NCI-H2196 treated with DMSO at 0.1 percent for 48 hours (cell line): Measurements from ENCODE around the gene TPRN.

Source experiments
- DNase-seq: peaks from one replicate; lab custom pipeline; 2025; ENCODE audit not compliant: unreplicated experiment; lab: John Stamatoyannopoulos, UW

The TPRN gene

DNA sequence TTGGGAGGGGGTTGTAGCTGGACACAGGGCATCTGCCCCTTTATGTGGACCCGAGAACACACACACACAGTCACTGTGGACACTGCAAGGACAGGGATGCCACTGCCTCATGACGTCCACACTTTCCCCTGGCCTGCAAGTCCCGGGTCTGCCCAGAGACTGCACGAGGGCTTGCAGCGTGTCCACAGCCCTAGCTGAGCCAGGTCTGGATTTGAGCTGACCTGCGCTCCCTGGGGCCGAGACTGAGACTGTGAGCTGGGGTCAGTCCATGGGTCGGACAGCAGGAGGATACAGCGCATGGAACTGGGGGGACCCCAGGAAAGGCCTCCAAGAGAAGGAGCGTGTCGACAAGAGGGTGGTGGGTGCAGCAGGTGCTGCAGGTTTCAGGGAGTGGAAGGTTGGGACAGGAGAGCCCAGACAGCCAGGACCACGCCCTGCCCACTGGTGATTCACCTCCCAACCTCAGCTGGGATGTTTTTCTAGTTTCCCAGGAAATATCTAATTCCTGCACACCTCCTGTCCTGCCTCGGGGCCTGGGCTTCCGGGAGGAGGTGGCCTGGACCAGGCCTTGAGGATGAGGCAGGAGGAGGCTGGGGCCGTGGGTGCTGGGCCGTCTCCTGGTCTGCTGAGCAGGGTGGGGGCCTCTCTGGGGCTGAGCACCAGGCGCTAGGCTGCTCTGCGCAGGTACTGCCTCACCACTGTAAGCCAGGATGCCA, 26.0 kb upstream of the TPRN start:
- no peak for DNase-seq

DNA sequence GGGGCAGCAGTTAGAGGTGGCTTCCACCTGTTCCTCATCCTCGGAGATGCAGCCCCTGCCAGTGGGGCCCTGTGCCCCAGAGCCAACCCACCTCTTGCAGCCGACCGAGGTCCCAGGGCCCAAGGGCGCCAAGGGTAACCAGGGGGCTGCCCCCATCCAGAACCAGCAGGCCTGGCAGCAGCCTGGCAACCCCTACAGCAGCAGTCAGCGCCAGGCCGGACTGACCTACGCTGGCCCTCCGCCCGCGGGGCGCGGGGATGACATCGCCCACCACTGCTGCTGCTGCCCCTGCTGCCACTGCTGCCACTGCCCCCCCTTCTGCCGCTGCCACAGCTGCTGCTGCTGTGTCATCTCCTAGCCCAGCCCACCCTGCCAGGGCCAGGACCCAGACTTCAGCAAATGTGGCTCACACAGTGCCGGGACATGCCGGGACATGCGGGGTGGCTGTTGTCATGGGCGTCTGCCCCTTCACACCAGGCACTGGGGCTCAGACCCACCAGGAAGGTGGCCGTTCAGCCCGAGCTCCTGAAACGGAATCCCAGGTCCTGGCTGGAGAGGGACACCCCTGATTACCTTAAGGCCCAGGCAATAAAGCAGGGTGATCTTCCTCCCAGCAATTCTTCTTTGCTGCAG, 25.3 kb upstream of the TPRN start:
- no peak for DNase-seq

DNA sequence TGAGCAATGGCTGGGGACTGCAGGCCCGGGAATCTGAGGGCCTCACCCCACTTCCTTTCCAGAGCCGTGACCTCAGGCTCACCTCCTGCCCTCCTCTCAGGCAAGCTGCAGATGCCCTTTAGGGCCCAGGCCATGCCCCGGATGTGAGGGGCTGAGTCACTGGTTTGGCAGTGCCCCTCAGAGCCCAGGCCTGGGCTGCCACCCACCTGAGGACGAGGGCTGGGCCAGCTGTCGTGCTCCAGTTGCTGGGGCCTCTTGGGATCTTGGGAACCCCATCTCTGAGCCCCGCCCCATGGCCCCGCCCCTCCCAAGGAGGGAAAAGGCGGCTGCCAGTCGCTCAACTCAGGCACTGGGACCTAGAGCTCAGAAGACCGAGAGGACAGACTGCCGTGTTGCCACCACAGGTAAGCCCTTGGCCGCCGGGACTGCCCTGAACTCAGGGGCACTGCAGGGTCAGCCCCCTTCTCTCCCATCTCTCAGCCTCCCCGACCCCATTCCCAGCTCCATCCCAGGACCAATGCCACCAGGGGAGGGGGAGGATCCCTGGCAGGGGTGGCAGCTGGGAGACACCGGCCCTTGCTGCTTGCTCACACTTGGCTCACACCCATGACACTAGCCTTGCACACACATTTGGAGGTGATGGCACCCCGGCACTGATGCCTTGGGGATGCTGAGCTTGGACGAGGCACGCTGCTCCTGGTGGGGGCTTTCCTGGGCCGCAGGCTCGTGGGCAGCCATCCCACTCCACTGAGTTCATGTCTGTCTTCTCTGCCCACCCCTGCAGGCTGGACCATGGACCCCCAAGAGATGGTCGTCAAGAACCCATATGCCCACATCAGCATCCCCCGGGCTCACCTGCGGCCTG, 24.5 kb upstream of the TPRN start, which contains the start of gene CYSRT1:
CYSRT1 (plus strand) TSS at position 345 of the 865 bp plus-strand sequence; CDS start at position 793, 448 bp downstream.
- DNase-seq: no peak

DNA sequence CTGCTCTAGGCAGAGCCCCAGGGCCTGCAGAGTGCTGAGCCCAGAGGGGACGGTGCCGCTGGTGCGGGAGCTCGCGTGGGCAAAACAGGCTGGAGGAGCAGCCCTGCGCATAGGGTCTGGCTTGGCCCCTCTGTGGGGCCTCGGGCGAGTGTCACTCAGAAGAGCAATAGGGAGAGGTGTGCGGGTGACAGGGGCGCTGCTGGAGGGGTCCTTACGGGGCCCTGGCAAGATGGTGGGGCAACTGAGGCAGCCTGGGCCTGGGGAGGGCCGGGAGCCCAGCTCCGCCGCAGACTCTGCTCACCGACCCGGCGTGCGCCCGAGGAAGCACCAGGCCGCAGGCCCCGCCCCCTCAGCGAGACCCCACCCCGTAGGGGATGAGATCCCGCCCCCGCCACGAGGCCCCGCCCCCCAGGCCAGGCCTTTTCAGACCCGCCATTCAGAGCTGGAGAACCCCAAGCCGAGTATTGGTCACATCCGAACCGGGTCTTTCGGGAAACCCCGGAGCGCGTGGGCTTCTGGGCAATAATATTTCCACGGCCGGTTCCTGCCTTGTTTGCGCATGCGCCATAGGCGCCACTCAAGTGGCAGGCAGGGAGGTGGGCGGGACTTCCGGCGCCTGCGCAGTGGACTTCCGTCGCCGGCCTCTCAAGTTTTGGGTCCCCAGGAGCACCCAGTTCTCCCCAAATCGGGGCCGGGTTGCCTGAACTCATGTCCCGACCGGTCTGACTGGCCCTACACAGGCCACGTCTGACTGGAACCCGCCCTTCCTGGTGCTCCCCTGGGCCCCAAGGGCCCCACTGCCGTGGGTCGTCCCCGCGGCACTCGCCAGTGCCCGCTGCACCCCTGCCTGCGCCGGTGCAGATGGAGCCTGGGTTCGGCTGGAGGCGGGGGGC, 22.8 kb upstream of the TPRN start:
- peak; percentile 94 for DNase-seq

DNA sequence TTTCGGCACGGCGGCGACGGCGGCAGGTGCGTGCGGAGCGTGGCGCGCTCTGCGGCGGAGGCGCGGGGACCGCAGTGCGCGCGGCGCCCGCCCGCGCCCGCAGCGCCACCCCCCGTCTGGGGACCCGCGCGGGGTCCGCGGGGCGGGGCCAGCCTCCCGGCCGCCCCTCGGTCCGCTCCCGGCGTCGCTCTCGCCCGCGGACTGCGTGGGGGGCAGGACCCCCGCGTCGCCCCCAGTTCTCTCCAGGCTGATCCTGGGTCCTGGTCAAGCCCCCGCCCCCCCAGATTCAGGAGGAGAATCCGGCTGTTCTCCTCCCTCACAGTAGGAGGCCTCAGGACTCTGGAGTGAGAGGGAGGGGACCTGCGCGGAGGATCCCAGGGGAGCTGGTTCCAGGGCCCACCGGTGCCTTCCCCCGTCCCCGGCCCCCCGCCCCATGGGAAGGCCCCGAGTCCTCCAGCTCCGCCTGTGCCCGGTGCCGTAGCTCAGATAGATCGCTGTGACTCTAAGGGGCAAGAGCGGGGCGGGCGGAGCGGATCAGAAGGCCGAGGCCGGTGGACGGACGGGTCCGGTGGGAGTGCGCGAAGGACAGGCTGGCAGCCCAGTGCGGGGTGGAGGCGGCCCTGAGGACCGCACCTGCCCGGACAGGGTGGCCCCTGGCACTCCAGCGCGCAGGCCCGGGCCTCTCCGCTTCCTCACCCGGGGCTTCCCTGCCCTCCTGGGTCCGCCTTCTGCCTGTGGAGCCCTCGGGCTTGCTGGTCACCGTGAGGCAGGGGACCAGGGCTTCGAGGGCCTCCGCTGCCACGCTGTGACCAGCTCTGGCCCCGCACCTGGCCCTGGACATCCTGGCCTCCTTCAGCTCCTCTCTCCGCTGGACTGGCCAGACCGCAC, 21.9 kb upstream of the TPRN start, which contains the start of gene RNF208:
RNF208 (minus strand) TSS at position 51 of the 888 bp plus-strand sequence. CDS start 1,028 bp downstream, outside the sequence.
- no peak for DNase-seq

DNA sequence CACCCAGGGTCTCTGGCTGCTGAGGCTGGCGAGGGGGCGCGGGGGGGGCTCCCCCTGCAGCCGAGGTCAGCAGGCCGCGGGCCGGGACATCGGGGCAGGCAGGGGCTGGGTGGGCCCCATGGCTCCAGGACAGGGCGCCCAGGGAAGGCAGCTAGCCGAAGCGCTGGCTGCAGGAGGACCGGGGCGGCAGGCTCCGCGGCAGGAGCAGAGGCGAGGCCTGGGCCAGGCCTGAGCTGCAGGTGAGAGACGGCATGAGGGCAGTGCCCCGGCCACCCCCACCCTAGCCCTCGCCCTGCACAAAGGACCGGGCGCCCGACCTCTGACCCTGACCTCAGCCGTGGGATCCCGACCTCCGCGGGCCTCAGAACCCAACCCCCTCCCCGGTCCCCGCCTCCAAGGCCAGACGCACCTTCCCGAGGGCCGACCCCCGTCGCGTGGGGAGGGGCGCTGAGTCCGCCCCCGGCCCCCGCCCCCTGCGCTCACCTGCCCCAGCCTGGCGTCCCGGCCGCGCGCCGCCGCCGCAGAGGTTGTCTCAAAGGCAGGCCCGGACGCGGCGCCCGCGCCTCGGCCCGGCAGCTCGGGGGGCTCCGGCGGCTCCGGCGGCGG, 21.1 kb upstream of the TPRN start:
- no peak for DNase-seq

DNA sequence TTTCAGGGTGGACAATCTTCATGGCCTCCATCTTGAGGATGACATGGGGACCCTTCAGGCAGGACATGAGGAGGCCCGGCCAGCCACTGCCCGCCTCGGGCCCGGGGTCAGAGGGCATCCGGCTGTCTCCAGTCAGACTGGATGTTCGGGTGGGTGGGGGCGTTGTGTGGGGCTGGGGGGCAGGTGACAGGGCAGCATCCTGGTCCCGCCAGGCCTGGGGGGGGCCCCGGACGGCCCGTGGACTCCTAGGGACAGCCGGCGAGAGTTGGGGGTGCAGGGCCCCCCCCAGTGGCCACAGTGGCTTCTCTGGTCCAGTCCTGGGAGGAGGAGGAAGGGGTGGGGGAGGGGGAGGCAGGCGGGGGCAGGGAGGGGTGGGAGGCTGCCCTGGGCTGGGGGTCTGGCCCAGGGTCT, 20.6 kb upstream of the TPRN start:
- no peak for DNase-seq

DNA sequence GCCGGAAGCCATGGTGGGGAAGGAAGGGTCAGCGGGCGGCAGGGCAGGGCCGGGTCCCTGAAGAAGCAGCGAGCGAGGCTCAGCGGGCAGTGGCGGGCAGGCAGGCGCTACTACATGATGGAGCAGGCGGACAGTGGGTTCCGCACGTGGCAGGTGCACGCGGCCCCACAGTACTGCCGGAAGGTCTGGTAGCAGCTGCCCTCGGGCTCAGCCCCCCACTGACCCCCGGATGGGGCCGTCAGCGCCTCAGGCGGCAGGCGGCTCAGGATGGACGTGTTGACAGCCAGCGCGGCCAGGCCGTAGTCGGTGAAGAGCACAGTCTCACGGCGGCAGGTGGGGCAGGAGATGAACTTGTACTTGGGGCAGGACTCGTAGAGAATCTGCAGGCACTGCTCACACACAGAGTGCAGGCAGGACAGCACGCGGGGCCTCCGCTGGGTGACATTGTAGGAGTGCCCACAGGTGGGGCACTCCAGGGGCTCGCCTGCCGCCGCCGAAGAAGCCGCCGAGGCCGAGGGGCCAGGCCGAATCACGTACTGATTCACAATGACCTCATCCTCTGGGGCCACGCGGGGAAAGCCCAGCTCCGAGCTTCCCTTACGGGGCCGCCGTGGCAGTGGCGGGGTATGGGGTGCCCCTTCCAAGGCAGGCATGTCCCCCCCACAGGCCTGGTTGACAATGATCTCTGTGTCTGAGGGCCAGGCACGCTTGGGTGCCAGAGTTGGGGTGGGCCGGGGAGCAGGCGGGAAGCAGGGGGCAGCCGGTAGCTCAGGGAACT, 20.0 kb upstream of the TPRN start:
- DNase-seq: no peak

DNA sequence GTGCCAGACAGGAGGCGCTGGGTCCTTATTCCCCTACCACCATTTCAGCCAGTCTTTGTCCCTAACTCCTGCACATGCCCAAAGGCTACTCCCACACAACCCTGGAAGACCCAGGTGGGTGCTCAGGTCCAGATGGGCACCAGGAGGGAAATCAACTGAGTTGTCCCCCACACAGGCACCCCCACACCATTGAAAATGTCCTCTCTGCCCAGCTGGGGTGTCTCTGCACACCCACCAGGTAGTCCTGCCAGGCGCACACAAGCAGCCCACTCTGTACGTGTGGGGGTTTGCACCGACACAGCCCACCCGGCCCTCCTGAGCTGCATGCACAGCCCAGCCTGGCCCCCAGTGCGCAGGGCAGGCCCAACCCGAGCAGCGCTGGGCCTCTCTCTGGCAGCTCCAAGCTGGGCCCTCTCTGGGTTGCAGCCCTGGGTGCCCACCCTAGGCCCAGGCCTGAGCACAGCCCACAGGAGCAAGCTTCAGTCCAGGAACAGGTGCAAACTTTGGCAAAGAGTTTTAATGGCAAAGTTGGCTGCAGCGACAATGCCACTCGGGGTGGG, 19.3 kb upstream of the TPRN start:
- DNase-seq: no peak

DNA sequence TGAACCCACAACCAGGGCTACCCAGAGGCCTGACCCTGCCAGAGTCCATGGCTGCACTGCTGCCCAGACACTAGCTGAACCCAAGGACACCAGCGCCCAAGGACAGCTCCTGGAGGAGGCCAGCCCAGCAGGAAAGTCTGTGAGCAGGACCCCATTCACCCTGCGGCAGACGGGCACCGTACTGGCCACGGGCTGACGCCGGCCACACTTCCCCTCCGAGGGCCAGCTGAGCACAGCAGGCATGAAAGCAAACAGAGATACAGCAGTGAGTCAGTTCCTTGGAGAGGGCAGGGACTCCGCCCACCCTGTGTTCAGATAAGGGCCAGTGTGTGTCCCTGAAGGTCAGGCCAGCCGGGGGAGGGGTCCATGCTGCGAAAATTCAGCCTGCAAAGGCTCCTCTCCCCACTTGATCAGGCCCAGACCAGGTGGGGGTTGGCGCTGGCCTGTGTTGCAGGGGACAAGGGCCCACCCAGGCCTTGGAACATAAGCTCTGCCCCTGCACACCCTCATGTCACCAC, 18.3 kb upstream of the TPRN start:
- DNase-seq: peak; percentile 55

DNA sequence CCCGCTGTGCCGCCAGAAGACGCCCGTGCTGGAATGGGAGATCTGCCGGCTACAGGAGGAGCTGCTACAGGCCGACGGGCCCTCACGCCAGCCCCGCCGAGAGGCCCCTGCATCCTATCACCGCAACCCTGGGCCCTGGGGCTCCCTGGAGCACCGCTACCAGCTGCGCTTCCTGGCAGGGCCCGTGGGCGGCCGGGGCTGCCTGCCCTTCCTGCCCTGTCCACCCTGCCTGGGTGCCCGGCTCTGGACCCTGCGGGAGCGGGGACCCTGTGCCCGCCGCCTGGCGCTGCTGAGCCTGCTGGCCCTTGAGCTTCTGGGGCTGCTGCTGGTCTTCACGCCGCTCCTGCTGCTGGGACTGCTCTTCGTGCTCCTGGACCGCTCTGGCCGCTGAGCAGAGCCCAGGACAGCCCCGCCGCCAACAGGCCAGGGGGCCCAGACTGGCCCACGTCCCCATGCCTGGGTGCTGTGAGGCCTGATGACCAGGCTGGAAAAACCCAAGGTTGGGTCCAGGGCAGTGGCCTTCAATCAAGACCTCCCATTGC, 17.7 kb upstream of the TPRN start:
- DNase-seq: no peak

DNA sequence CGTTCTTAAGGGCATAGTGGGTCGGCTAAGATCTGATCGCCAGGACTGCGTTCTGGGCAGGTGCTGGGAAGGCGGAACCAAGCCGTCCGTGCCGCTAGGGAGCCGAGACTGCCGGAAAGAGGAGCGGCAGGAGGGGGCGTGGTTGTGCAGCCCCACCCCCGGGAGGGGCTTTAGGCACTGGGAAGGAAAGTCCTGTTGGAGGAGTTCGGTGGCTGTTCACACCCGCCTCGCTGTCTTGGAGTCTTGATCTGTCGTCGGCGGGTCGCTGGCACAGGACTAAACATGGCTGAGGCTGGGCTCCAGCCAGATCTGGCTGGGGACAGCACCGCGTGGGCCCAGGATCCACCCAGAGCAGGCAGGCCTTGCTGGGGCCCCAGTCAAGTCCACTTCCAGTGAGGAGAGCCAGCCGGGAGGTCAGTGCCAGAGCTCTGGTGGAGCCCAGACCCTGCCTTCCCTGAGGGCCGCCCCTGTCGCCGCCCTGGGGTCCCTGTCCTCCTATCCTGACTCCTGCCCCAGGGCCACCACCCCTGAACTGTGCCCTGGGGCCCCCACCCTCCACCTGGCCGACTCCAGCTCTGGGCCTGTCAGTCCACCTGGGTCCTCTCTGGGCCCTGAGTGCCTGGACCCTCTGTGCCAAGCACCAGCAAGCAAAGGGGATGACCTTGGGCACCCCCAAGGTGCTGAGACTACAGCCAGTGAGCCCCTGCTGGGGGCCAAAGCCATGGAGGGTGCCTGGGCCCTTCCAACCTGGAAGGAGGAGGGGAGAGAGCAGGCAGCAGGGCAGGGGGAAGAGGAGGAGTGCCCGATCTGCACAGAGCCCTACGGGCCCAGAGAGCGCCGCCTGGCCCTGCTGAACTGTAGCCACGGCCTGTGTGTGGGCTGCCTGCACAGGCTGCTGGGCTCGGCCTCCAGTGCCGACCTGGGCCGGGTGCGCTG, 17.0 kb upstream of the TPRN start:
- peak; percentile 84 for DNase-seq

DNA sequence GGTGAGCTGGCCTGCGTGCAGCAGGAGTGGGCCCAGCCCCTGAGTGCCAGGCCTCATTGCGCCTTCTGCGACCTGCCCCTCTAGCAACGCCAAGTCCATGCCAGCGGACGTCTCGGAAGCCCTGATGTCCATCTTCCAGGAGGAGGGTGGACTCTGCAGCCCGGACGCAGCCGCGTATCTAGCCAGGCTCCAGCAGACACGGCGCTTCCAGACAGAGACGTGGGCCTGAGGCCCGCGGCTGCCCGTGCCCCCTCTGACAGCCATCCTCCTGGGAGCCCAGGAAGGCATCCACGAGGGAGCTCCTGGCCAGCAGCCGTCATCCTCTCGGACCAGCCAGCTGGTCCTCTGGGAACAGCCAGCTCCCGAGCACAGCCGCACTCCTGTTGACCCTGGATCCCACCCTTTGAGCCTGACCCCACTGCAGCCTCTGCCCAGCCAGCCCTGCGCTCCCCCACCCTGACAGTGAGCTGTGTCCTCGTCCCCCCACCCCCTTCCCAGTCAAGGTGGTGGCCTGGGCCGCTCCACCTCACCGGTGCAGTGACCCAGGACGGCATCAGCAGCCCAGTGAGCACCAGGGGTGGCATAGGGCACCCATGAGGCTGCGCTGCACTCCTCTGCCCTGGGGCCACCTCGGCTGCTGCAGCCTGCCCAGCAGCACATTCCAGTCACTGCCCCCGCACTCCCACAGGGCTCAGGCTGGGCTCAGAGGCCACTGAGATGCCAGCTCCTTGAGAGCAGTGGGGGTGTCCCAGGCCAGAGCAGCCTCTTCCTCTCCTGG, 15.8 kb upstream of the TPRN start:
- DNase-seq: no peak

DNA sequence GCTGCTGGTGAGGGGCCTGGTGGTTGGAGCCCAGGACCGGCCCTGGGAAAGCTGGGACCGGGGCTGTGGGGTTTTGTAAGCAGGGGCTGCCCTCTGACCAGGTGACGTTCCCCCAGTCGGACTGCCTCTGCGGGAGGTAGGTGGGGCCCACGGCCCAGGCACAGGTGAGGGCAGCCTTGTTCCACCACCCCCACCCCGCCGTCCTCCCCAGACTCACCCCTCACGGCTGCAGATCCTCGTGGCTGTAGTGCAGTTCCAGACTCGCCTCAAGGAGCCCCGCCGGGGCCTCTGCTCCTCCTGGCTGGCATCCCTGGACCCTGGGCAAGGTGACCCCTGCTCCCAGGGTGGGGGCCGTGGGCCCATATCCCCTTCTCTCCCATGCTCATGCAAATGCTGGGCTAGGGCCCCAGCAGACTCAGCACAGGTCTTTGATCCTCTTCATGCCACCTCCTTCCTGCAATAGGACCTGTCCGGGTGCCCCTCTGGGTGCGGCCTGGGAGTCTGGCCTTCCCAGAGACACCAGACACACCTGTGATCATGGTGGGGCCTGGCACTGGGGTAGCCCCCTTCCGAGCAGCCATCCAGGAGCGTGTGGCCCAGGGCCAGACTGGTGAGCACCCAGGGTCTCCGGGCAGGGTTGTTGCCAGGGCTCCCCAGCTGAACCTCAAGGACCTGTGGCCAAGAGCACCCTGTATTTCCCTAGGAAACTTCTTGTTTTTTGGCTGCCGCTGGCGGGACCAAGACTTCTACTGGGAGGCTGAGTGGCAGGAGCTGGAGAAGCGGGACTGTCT, 14.8 kb upstream of the TPRN start:
- no peak for DNase-seq

DNA sequence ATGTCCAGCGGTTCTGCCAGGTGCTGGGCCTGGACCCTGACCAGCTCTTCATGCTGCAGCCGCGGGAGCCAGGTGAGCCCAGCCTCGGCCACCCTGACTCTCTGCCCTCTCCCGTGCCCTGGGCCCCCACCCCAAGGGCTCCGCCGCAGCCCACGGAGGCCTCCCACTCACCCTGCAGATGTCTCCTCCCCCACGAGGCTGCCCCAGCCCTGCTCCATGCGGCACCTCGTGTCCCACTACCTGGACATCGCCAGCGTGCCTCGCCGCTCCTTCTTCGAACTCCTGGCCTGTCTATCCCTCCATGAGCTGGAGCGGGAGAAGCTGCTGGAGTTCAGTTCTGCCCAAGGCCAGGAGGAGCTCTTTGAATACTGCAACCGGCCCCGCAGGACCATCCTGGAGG, 14.1 kb upstream of the TPRN start:
- DNase-seq: no peak
